Left hindlimb (tissue), 1 donor: ENCODE results near the gene RFX2.

ENCODE experiments used
- DNase-seq: peaks from one replicate; pipeline ENCODE4 v3.0.0-alpha.2; 2018

Gene RFX2

DNA sequence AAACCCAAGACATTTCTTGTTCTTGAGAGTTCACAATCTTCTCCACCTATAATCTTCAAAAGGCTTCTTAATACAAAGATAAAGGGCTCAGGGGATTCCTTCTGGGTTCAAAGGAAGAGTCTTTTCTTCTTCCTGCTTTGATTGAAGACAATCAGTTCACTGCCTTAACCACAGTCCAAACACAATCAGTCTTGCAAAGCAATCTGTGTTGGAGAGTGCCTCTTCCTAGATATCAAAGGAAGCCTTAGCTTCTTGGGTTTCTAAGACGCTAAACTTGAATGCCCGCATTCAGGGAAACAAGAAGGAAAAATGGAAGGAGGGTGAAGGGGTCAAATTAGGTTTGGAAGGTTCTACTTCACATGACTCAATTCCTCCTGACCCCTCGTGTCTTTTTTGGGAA lies 159.6 kb downstream of the RFX2 start:
- no peak for DNase-seq

GRCh38 chr19:5949792-5950305 lies 160.5 kb downstream of the RFX2 start:
- DNase-seq: no peak

GRCh38 chr19:5948752-5949564 lies 161.3 kb downstream of the RFX2 start:
- DNase-seq: no peak

- DNase-seq: no peak
These were observed 162.9 kb downstream of the RFX2 start for GRCh38 chr19:5947435-5947834.

- DNase-seq: no peak
These were observed 166.7 kb downstream of the RFX2 start for GRCh38 chr19:5943623-5944022.
